Endodermal cell (in vitro differentiated cells): ENCODE results near the gene CRHR2. TPM values are rescaled to one million over a fixed set of nuclear protein-coding genes. Genes with fewer than 3 reads are reported as not detected.

Experiments used
- DNase-seq: peaks from one replicate; pipeline ENCODE4 v3.0.0-alpha.2; 2017
- H3K27ac ChIP-seq: 2 replicates; pipeline ENCODE4 v1.5.1; 2013; ENCODE audit warnings: mild to moderate bottlenecking, low read depth, low read length, moderate library complexity
- H3K27me3 ChIP-seq: 2 replicates; pipeline ENCODE4 v1.6.1; 2013; ENCODE audit warnings: mild to moderate bottlenecking, low read length, moderate library complexity; ENCODE audit not compliant: insufficient read depth, control insufficient read depth, poor library complexity, severe bottlenecking
- H3K36me3 ChIP-seq: 2 replicates; pipeline ENCODE4 v1.7.0; 2013; ENCODE audit warnings: mild to moderate bottlenecking, low read length, moderate library complexity; ENCODE audit not compliant: control insufficient read depth, insufficient read depth
- H3K4me1 ChIP-seq: one replicate; pipeline ENCODE4 v1.7.0; 2013; ENCODE audit warnings: low read length; ENCODE audit not compliant: control insufficient read depth, insufficient read depth
- H3K4me3 ChIP-seq: 2 replicates; pipeline ENCODE4 v1.5.1; 2013; ENCODE audit warnings: mild to moderate bottlenecking, low read length, moderate library complexity
- H3K9ac ChIP-seq: 2 replicates; pipeline ENCODE4 v1.6.1; 2013; ENCODE audit warnings: mild to moderate bottlenecking, low read length, moderate library complexity; ENCODE audit not compliant: poor library complexity, severe bottlenecking; ENCODE audit errors: extremely low read depth
- H3K9me3 ChIP-seq: 2 replicates; pipeline ENCODE4 v1.6.1; 2013; ENCODE audit warnings: mild to moderate bottlenecking, low read length, moderate library complexity; ENCODE audit not compliant: control insufficient read depth
- H3K27ac Mint-ChIP-seq: 2 replicates; pipeline ENCODE4 v1.8.0; 2020; ENCODE audit warnings: mixed read lengths
- H3K27me3 Mint-ChIP-seq: 2 replicates; pipeline ENCODE4 v1.8.0; 2021; ENCODE audit warnings: mild to moderate bottlenecking, mixed read lengths; ENCODE audit not compliant: insufficient read depth
- H3K36me3 Mint-ChIP-seq: 2 replicates; pipeline ENCODE4 v1.8.0; 2020; ENCODE audit warnings: low read depth, mixed read lengths
- H3K4me1 Mint-ChIP-seq: 2 replicates; pipeline ENCODE4 v1.8.0; 2020; ENCODE audit warnings: mixed read lengths
- H3K4me3 Mint-ChIP-seq: 2 replicates; pipeline ENCODE4 v1.8.0; 2020; ENCODE audit warnings: mild to moderate bottlenecking, moderate library complexity, mixed read lengths
- H3K9me3 Mint-ChIP-seq: 2 replicates; pipeline ENCODE4 v1.8.0; 2020; ENCODE audit warnings: mild to moderate bottlenecking, mixed read lengths
- WGBS, 2 experiments: methylation state at CpG; one replicate each; pipeline versions ENCODE4 v1.1.5 to v1.1.7; 2013; ENCODE audit warnings: missing lambda C conversion rate in 2 of 2, mixed read lengths in 1 of 2; ENCODE audit not compliant: insufficient coverage in 1 of 2, insufficient read length in 1 of 2; 5-methylcytosine and 5-hydroxymethylcytosine counted together
- total RNA-seq, 2 donors: library from RNA; stranded (reverse); fragmentation: NEBNext Ultra II Directional in 1 of 2; extraction: Animal tissue kit (Norgen Biotek cat#: 25700) in 1 of 2; gene quantifications; 2 replicates in 1 of 2; 3 replicates in 1 of 2; pipeline ENCODE4 v1.2.1, GENCODE V29; 2021
- TF ChIP-seq, protein P1 (sequence below): fragments of 200-600 bp; sonication (generic); conservative IDR thresholded peaks from 2 replicates; pipeline ENCODE4 v1.5.0; 2021; ENCODE audit warnings: antibody characterized with exemption, mild to moderate bottlenecking

Gene CRHR2
- total RNA-seq, 2 donors from 2014 or later = not detected

DNA sequence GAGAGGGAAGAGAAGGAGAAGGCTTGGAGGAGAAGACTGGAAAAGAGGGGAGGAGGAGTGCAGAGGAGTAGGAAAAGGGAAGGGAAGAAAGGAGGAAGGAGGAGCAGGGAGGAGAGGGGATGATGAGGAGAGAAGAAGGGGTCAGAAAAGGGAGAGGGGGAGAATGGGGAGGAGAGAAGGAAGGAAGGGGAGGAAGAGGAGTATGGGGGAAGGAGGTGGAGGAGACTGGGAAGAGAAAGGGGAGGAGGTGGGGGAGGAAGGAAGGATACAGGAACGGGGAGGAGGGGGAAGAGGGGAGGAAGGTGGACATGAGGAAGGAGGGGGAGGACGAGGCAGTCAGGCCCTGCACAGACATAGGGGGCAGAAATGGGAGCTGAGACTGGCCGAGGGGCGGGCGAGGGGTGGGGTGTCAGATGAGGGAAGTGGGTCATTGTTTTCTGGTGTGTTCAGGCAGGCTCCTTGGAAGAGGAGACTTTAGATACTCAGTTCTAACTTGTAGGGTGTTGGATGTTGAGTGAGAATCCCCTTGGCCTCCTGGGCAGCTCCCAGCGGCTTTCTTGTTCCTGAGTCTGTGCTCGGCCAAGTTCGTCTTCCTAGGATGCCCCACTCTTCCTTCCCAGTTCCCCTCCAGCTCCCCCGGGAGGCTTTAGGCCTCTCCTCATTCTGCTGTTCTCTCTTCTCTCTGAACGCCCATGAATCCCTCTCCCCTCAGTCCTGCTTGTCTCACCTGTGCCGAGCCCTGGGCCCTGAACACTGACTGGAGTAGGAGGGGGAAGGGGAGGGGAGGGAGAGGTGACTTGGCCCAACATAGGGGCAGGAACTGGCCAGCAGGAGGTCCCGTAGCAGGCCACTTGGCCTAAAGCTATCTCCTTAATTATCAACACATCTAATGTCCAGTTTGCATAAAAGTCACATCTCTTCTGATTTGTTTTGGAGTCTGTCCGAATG is 12.8 kb upstream of the CRHR2 start:
- H3K27me3 Mint-ChIP-seq = peaks cover 43% of the 10 kb centered on the region
- H3K9ac ChIP-seq = no peak overlapping the region
- no peak overlapping the region for H3K4me3 ChIP-seq
- H3K4me3 Mint-ChIP-seq = no peak overlapping the region
- peak; percentile 68 for DNase-seq
- no peak overlapping the region for H3K27ac ChIP-seq
- no peak overlapping the region for H3K27ac Mint-ChIP-seq
- TF ChIP-seq, protein P1, sequence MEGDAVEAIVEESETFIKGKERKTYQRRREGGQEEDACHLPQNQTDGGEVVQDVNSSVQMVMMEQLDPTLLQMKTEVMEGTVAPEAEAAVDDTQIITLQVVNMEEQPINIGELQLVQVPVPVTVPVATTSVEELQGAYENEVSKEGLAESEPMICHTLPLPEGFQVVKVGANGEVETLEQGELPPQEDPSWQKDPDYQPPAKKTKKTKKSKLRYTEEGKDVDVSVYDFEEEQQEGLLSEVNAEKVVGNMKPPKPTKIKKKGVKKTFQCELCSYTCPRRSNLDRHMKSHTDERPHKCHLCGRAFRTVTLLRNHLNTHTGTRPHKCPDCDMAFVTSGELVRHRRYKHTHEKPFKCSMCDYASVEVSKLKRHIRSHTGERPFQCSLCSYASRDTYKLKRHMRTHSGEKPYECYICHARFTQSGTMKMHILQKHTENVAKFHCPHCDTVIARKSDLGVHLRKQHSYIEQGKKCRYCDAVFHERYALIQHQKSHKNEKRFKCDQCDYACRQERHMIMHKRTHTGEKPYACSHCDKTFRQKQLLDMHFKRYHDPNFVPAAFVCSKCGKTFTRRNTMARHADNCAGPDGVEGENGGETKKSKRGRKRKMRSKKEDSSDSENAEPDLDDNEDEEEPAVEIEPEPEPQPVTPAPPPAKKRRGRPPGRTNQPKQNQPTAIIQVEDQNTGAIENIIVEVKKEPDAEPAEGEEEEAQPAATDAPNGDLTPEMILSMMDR = peak; percentile 34
- peaks cover 6% of the 10 kb centered on the region for H3K4me1 ChIP-seq
- no peaks in the 10 kb centered on the region for H3K9me3 Mint-ChIP-seq
- H3K27me3 ChIP-seq = peaks cover 16% of the 10 kb centered on the region
- no peaks in the 10 kb centered on the region for H3K36me3 Mint-ChIP-seq
- H3K4me1 Mint-ChIP-seq = peaks cover 15% of the 10 kb centered on the region
- WGBS, 2 experiments = 75 to 79% methylated on average over 3 to 13 of the region's 13 CpGs
- H3K9me3 ChIP-seq = no peaks in the 10 kb centered on the region
- H3K36me3 ChIP-seq = no peaks in the 10 kb centered on the region

GRCh38 chr7:30694218-30694745 is 12.0 kb upstream of the CRHR2 start:
- DNase-seq = no peak
- Histone ChIP-seq H3K27ac (no peak overlapping the region), H3K27me3 (peaks cover 12% of the 10 kb centered on the region), H3K36me3 (no peaks in the 10 kb centered on the region), H3K4me3 (no peak overlapping the region), H3K4me1 (peaks cover 2% of the 10 kb centered on the region), H3K9me3 (no peaks in the 10 kb centered on the region), H3K9ac (no peak overlapping the region)
- peaks cover 15% of the 10 kb centered on the region for H3K4me1 Mint-ChIP-seq
- 91 to 92% methylated on average over 2 to 6 of the region's 6 CpGs for WGBS, 2 experiments
- no peak overlapping the region for H3K4me3 Mint-ChIP-seq
- H3K27ac Mint-ChIP-seq = no peak overlapping the region
- H3K36me3 Mint-ChIP-seq = no peaks in the 10 kb centered on the region
- no peaks in the 10 kb centered on the region for H3K9me3 Mint-ChIP-seq
- H3K27me3 Mint-ChIP-seq = peaks cover 44% of the 10 kb centered on the region
- TF ChIP-seq, protein P1 = no peak

- Histone ChIP-seq H3K27ac (no peak overlapping the region), H3K4me1 (peaks cover 2% of the 10 kb centered on the region), H3K9ac (no peak overlapping the region), H3K27me3 (no peaks in the 10 kb centered on the region), H3K4me3 (no peak overlapping the region), H3K36me3 (no peaks in the 10 kb centered on the region), H3K9me3 (no peaks in the 10 kb centered on the region)
- Mint-ChIP-seq H3K9me3 (no peaks in the 10 kb centered on the region), H3K36me3 (no peaks in the 10 kb centered on the region), H3K27me3 (peaks cover 30% of the 10 kb centered on the region), H3K4me1 (peaks cover 15% of the 10 kb centered on the region), H3K4me3 (no peak overlapping the region), H3K27ac (no peak overlapping the region)
- TF ChIP-seq, protein P1 = no peak
- DNase-seq = no peak
- WGBS, 2 experiments = 86 to 100% methylated on average over 1 to 4 of the region's 4 CpGs
Measured at GRCh38 chr7:30692882-30693281, 10.6 kb upstream of the CRHR2 start.
